H9 (cell line): Measurements from ENCODE around the gene GRB7. TPM values are rescaled to one million over a fixed set of nuclear protein-coding genes. Genes with fewer than 3 reads are reported as not detected.
A peak's percentile ranks its signal among the peaks of the same experiment; 100 is the strongest.
"Not testable (repeated sequence)": the region's sequence is repeated elsewhere in the genome, so short reads cannot be mapped to it uniquely, and the experiment has no call there.

Experiments
- DNase-seq: peaks from one replicate; pipeline ENCODE4 v3.0.0-alpha.2; 2017
- H2AFZ ChIP-seq: one replicate; pipeline ENCODE4 v1.6.1; 2013; ENCODE audit warnings: mild to moderate bottlenecking, low read length, control low read depth, moderate library complexity
- H2AK5ac ChIP-seq: 2 replicates; pipeline ENCODE4 v1.6.1; 2013; ENCODE audit warnings: low read length, control low read depth, mixed read lengths; ENCODE audit not compliant: insufficient read length
- H2BK120ac ChIP-seq: one replicate; pipeline ENCODE4 v1.6.1; 2013; ENCODE audit warnings: low read depth, mild to moderate bottlenecking, low read length, control low read depth, inconsistent platforms; ENCODE audit not compliant: poor library complexity, severe bottlenecking
- H2BK12ac ChIP-seq: 2 replicates; pipeline ENCODE4 v1.6.1; 2013; ENCODE audit warnings: low read length, control low read depth, mixed read lengths, low read depth; ENCODE audit not compliant: insufficient read length
- H2BK15ac ChIP-seq: 2 replicates; pipeline ENCODE4 v1.6.1; 2013; ENCODE audit warnings: low read depth, low read length, control low read depth
- H2BK20ac ChIP-seq: one replicate; pipeline ENCODE4 v1.6.1; 2013; ENCODE audit warnings: low read depth, mild to moderate bottlenecking, low read length, control low read depth, inconsistent platforms; ENCODE audit not compliant: poor library complexity, severe bottlenecking
- H2BK5ac ChIP-seq: 2 replicates; pipeline ENCODE4 v1.6.1; 2013; ENCODE audit warnings: low read length, control low read depth, mixed read lengths; ENCODE audit not compliant: insufficient read length
- H3K14ac ChIP-seq: 2 replicates; pipeline ENCODE4 v1.6.1; 2013; ENCODE audit warnings: low read length, control low read depth; ENCODE audit not compliant: insufficient read depth
- H3K18ac ChIP-seq: 2 replicates; pipeline ENCODE4 v1.6.1; 2013; ENCODE audit warnings: low read depth, mild to moderate bottlenecking, mixed read lengths, low read length, control low read depth; ENCODE audit not compliant: insufficient read length
- H3K23ac ChIP-seq: 2 replicates; pipeline ENCODE4 v1.6.1; 2013; ENCODE audit warnings: low read length, control low read depth, mixed read lengths, low read depth; ENCODE audit not compliant: insufficient read length
- H3K23me2 ChIP-seq: 2 replicates; pipeline ENCODE4 v1.6.1; 2013; ENCODE audit warnings: low read depth, mild to moderate bottlenecking, mixed read lengths, low read length, control low read depth; ENCODE audit not compliant: insufficient read length, poor library complexity, severe bottlenecking
- H3K27ac ChIP-seq: 2 replicates; pipeline ENCODE4 v1.5.1; 2013; ENCODE audit warnings: low read length, control low read depth, mixed read lengths, low read depth; ENCODE audit not compliant: insufficient read length
- H3K27me3 ChIP-seq: 2 replicates; pipeline ENCODE4 v1.6.1; 2013; ENCODE audit warnings: low read length, control low read depth, inconsistent platforms; ENCODE audit not compliant: insufficient read depth
- H3K4ac ChIP-seq: 2 replicates; pipeline ENCODE4 v1.6.1; 2013; ENCODE audit warnings: low read depth, mild to moderate bottlenecking, control low read depth, inconsistent platforms, low read length, moderate library complexity
- H3K4me1 ChIP-seq: 2 replicates; pipeline ENCODE4 v1.6.1; 2013; ENCODE audit warnings: low read length, control low read depth, inconsistent platforms; ENCODE audit not compliant: insufficient read depth
- H3K4me2 ChIP-seq: 2 replicates; pipeline ENCODE4 v1.6.1; 2013; ENCODE audit warnings: low read length, control low read depth, mixed read lengths; ENCODE audit not compliant: insufficient read length, insufficient read depth
- H3K56ac ChIP-seq: 2 replicates; pipeline ENCODE4 v1.6.1; 2013; ENCODE audit warnings: low read depth, mild to moderate bottlenecking, mixed read lengths, low read length, control low read depth; ENCODE audit not compliant: insufficient read length
- H3K79me1 ChIP-seq: 2 replicates; pipeline ENCODE4 v1.6.1; 2013; ENCODE audit warnings: low read depth, mild to moderate bottlenecking, moderate library complexity, low read length, control low read depth, inconsistent platforms; ENCODE audit not compliant: insufficient read depth, poor library complexity, severe bottlenecking
- H3K79me2 ChIP-seq: 2 replicates; pipeline ENCODE4 v1.6.1; 2013; ENCODE audit warnings: low read length, control low read depth, inconsistent platforms; ENCODE audit not compliant: insufficient read depth
- H3K9ac ChIP-seq: 2 replicates; pipeline ENCODE4 v1.6.1; 2013; ENCODE audit warnings: low read length, control low read depth, mixed read lengths; ENCODE audit not compliant: insufficient read length; ENCODE audit errors: extremely low read depth
- H3K9me3 ChIP-seq: one replicate; pipeline ENCODE4 v1.6.1; 2013; ENCODE audit warnings: low read depth, low read length, inconsistent platforms; ENCODE audit not compliant: control insufficient read depth
- H3T11ph ChIP-seq: one replicate; pipeline ENCODE4 v1.6.1; 2013; ENCODE audit warnings: mild to moderate bottlenecking, low read length, control low read depth, inconsistent platforms
- H4K20me1 ChIP-seq: one replicate; pipeline ENCODE4 v1.6.1; 2013; ENCODE audit not compliant: control insufficient read depth, insufficient read length, insufficient read depth
- H4K5ac ChIP-seq: 2 replicates; pipeline ENCODE4 v1.6.1; 2013; ENCODE audit warnings: low read depth, mild to moderate bottlenecking, mixed read lengths, low read length, control low read depth; ENCODE audit not compliant: insufficient read length
- H4K8ac ChIP-seq: replicated peaks from 2 replicates; pipeline ENCODE4 v1.6.1; 2013; ENCODE audit warnings: low read length, control low read depth, mixed read lengths, low read depth; ENCODE audit not compliant: insufficient read length
- H4K91ac ChIP-seq: 2 replicates; pipeline ENCODE4 v1.6.1; 2013; ENCODE audit warnings: low read depth, mild to moderate bottlenecking, moderate library complexity, mixed read lengths, low read length, control low read depth; ENCODE audit not compliant: insufficient read length
- H3K27ac Mint-ChIP-seq, 3 experiments: 2 replicates in 2 of 3; 3 replicates in 1 of 3; pipeline ENCODE4 v1.8.0; 2020 to 2021; ENCODE audit warnings: mixed read lengths in 3 of 3, mild to moderate bottlenecking in 1 of 3, moderate library complexity in 1 of 3
- H3K27me3 Mint-ChIP-seq: 2 replicates; pipeline ENCODE4 v1.8.0; 2021; ENCODE audit warnings: low read depth, mild to moderate bottlenecking, moderate library complexity, mixed read lengths
- H3K36me3 Mint-ChIP-seq, 3 experiments: 2 replicates in 2 of 3; 3 replicates in 1 of 3; pipeline ENCODE4 v1.8.0; 2020 to 2021; ENCODE audit warnings: low read depth in 3 of 3, mixed read lengths in 3 of 3; ENCODE audit not compliant: insufficient read depth in 1 of 3
- H3K4me1 Mint-ChIP-seq, 2 experiments: 2 replicates each; pipeline ENCODE4 v1.8.0; 2020; ENCODE audit warnings: mixed read lengths in 2 of 2
- H3K4me3 Mint-ChIP-seq, 2 experiments: 2 replicates in 1 of 2; 3 replicates in 1 of 2; pipeline ENCODE4 v1.8.0; 2020 to 2021; ENCODE audit warnings: mild to moderate bottlenecking in 2 of 2, mixed read lengths in 2 of 2, moderate library complexity in 1 of 2
- H3K9me3 Mint-ChIP-seq, 2 experiments: 2 replicates in 1 of 2; 3 replicates in 1 of 2; pipeline ENCODE4 v1.8.0; 2020; ENCODE audit warnings: mild to moderate bottlenecking in 2 of 2, mixed read lengths in 2 of 2, moderate library complexity in 1 of 2
- WGBS: extraction: QIAGEN DNeasy Blood & Tissue Kit; methylation state at CpG from one replicate; pipeline ENCODE4 v1.1.7; 2013; ENCODE audit warnings: missing lambda C conversion rate, low lambda C conversion rate, mixed read lengths; ENCODE audit not compliant: insufficient read length; ENCODE audit errors: extremely low coverage; 5-methylcytosine and 5-hydroxymethylcytosine counted together
- total RNA-seq: library from RNA; stranded (reverse); gene quantifications from 2 replicates; pipeline ENCODE4 v1.2.1, GENCODE V29; 2021
- TF ChIP-seq, protein P1 (sequence below): fragments of 200-600 bp; sonication (generic); conservative IDR thresholded peaks from 3 replicates; pipeline ENCODE4 v1.8.0; 2021; ENCODE audit warnings: antibody characterized with exemption, mild to moderate bottlenecking

The GRB7 gene
- total RNA-seq, 1 experiment from 2014 or later = 55.0 TPM

DNA sequence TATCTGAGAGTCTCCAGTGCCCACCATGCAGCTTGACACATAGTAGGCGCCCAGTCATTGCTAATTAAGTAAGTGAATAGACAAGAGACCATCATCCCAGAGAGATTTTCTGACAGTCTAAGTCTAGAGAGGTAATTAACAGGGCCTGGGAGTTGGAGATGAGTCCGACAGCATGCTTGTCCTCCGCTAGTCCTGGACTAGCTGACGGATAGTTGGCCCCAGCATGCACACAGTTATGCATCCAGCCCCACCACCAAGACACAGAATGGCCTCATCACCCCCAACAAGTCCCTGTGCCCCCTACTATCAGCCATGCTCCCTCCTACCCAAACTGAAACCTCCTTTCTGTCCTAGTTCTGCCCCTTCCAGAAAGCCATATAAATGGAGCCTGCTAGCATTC is 10.0 kb downstream of the GRB7 start:
- Histone ChIP-seq H2BK15ac (no peak overlapping the region), H2BK120ac (no peak overlapping the region), H2BK12ac (no peak overlapping the region), H3K14ac (no peak overlapping the region), H4K91ac (no peak overlapping the region), H2BK20ac (no peak overlapping the region), H3K23ac (no peak overlapping the region), H2AFZ (no peak overlapping the region), H3K23me2 (no peaks in the 10 kb centered on the region), H3K56ac (no peak overlapping the region), H4K20me1 (no peaks in the 10 kb centered on the region), H3K27me3 (no peaks in the 10 kb centered on the region), H3K79me1 (no peaks in the 10 kb centered on the region), H4K5ac (no peak overlapping the region), H3K9ac (no peak overlapping the region), H3K4me1 (no peaks in the 10 kb centered on the region; the same call in 1 of the 2 replicates), H3K4me2 (no peak overlapping the region), H3T11ph (no peak overlapping the region), H3K9me3 (no peaks in the 10 kb centered on the region), H3K27ac (no peak overlapping the region), H2BK5ac (no peak overlapping the region), H2AK5ac (no peak overlapping the region), H3K79me2 (no peaks in the 10 kb centered on the region), H3K4ac (no peak overlapping the region), H3K18ac (no peak overlapping the region), H4K8ac (no peak overlapping the region)
- Mint-ChIP-seq H3K4me1 (peaks cover 21% of the 10 kb centered on the region in 2 experiments), H3K27me3 (no peaks in the 10 kb centered on the region), H3K27ac (peak overlapping the region in 1 of 3 experiments; percentile 56; a peak in 2 of 7 replicates), H3K4me3 (no peak overlapping the region), H3K9me3 (no peaks in the 10 kb centered on the region), H3K36me3 (peaks cover 13 to 48% (median 48%) of the 10 kb centered on the region in 3 experiments; a peak in 5 of 7 replicates)
- TF ChIP-seq, protein P1, sequence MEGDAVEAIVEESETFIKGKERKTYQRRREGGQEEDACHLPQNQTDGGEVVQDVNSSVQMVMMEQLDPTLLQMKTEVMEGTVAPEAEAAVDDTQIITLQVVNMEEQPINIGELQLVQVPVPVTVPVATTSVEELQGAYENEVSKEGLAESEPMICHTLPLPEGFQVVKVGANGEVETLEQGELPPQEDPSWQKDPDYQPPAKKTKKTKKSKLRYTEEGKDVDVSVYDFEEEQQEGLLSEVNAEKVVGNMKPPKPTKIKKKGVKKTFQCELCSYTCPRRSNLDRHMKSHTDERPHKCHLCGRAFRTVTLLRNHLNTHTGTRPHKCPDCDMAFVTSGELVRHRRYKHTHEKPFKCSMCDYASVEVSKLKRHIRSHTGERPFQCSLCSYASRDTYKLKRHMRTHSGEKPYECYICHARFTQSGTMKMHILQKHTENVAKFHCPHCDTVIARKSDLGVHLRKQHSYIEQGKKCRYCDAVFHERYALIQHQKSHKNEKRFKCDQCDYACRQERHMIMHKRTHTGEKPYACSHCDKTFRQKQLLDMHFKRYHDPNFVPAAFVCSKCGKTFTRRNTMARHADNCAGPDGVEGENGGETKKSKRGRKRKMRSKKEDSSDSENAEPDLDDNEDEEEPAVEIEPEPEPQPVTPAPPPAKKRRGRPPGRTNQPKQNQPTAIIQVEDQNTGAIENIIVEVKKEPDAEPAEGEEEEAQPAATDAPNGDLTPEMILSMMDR = no peak
- no CpG with 5 or more reads among the region's 4 CpGs for WGBS
- DNase-seq = no peak

- not testable (repeated sequence) for H3K4me2 ChIP-seq, H2BK15ac ChIP-seq, H3K14ac ChIP-seq, H2BK5ac ChIP-seq, H2BK12ac ChIP-seq, H3K9me3 Mint-ChIP-seq, H3K79me2 ChIP-seq, H3K4ac ChIP-seq, H3K4me1 ChIP-seq, H3K23me2 ChIP-seq, H3K27ac ChIP-seq, H3K79me1 ChIP-seq, H2AFZ ChIP-seq, DNase-seq, H3K4me3 Mint-ChIP-seq, H3K9ac ChIP-seq, H2AK5ac ChIP-seq, H3K18ac ChIP-seq, H4K20me1 ChIP-seq, H3K27me3 Mint-ChIP-seq, H4K8ac ChIP-seq, H4K91ac ChIP-seq, H3K27me3 ChIP-seq, H3K56ac ChIP-seq, H2BK20ac ChIP-seq, H2BK120ac ChIP-seq, H3T11ph ChIP-seq, H3K9me3 ChIP-seq, H3K23ac ChIP-seq, H4K5ac ChIP-seq
- Mint-ChIP-seq H3K4me1 (peaks cover 25 to 29% of the 10 kb centered on the region in 2 experiments), H3K36me3 (peaks cover 11 to 40% (median 40%) of the 10 kb centered on the region in 3 experiments; a peak in 6 of 7 replicates), H3K27ac (peak overlapping the region in 1 of 3 experiments; percentile 49; a peak in 1 of 7 replicates)
- WGBS = no CpG with 5 or more reads among the region's 8 CpGs
Observed at GRCh38 chr17:39748444-39749034, 10.8 kb downstream of the GRB7 start.
